H9 (cell line): ENCODE measurements around the gene BAG5. TPM values are rescaled to one million over a fixed set of nuclear protein-coding genes. Genes with fewer than 3 reads are reported as not detected.

Experiments used
- DNase-seq: peaks from one replicate; pipeline ENCODE4 v3.0.0-alpha.2; 2017
- H2AFZ ChIP-seq: one replicate; pipeline ENCODE4 v1.6.1; 2013; ENCODE audit warnings: mild to moderate bottlenecking, low read length, control low read depth, moderate library complexity
- H2AK5ac ChIP-seq: 2 replicates; pipeline ENCODE4 v1.6.1; 2013; ENCODE audit warnings: low read length, control low read depth, mixed read lengths; ENCODE audit not compliant: insufficient read length
- H2BK120ac ChIP-seq: one replicate; pipeline ENCODE4 v1.6.1; 2013; ENCODE audit warnings: low read depth, mild to moderate bottlenecking, low read length, control low read depth, inconsistent platforms; ENCODE audit not compliant: poor library complexity, severe bottlenecking
- H2BK12ac ChIP-seq: 2 replicates; pipeline ENCODE4 v1.6.1; 2013; ENCODE audit warnings: low read length, control low read depth, mixed read lengths, low read depth; ENCODE audit not compliant: insufficient read length
- H2BK15ac ChIP-seq: 2 replicates; pipeline ENCODE4 v1.6.1; 2013; ENCODE audit warnings: low read depth, low read length, control low read depth
- H2BK20ac ChIP-seq: one replicate; pipeline ENCODE4 v1.6.1; 2013; ENCODE audit warnings: low read depth, mild to moderate bottlenecking, low read length, control low read depth, inconsistent platforms; ENCODE audit not compliant: poor library complexity, severe bottlenecking
- H2BK5ac ChIP-seq: 2 replicates; pipeline ENCODE4 v1.6.1; 2013; ENCODE audit warnings: low read length, control low read depth, mixed read lengths; ENCODE audit not compliant: insufficient read length
- H3K14ac ChIP-seq: 2 replicates; pipeline ENCODE4 v1.6.1; 2013; ENCODE audit warnings: low read length, control low read depth; ENCODE audit not compliant: insufficient read depth
- H3K18ac ChIP-seq: 2 replicates; pipeline ENCODE4 v1.6.1; 2013; ENCODE audit warnings: low read depth, mild to moderate bottlenecking, mixed read lengths, low read length, control low read depth; ENCODE audit not compliant: insufficient read length
- H3K23ac ChIP-seq: 2 replicates; pipeline ENCODE4 v1.6.1; 2013; ENCODE audit warnings: low read length, control low read depth, mixed read lengths, low read depth; ENCODE audit not compliant: insufficient read length
- H3K23me2 ChIP-seq: 2 replicates; pipeline ENCODE4 v1.6.1; 2013; ENCODE audit warnings: low read depth, mild to moderate bottlenecking, mixed read lengths, low read length, control low read depth; ENCODE audit not compliant: insufficient read length, poor library complexity, severe bottlenecking
- H3K27ac ChIP-seq: 2 replicates; pipeline ENCODE4 v1.5.1; 2013; ENCODE audit warnings: low read length, control low read depth, mixed read lengths, low read depth; ENCODE audit not compliant: insufficient read length
- H3K27me3 ChIP-seq: 2 replicates; pipeline ENCODE4 v1.6.1; 2013; ENCODE audit warnings: low read length, control low read depth, inconsistent platforms; ENCODE audit not compliant: insufficient read depth
- H3K4ac ChIP-seq: 2 replicates; pipeline ENCODE4 v1.6.1; 2013; ENCODE audit warnings: low read depth, mild to moderate bottlenecking, control low read depth, inconsistent platforms, low read length, moderate library complexity
- H3K4me1 ChIP-seq: 2 replicates; pipeline ENCODE4 v1.6.1; 2013; ENCODE audit warnings: low read length, control low read depth, inconsistent platforms; ENCODE audit not compliant: insufficient read depth
- H3K4me2 ChIP-seq: 2 replicates; pipeline ENCODE4 v1.6.1; 2013; ENCODE audit warnings: low read length, control low read depth, mixed read lengths; ENCODE audit not compliant: insufficient read length, insufficient read depth
- H3K56ac ChIP-seq: 2 replicates; pipeline ENCODE4 v1.6.1; 2013; ENCODE audit warnings: low read depth, mild to moderate bottlenecking, mixed read lengths, low read length, control low read depth; ENCODE audit not compliant: insufficient read length
- H3K79me1 ChIP-seq: 2 replicates; pipeline ENCODE4 v1.6.1; 2013; ENCODE audit warnings: low read depth, mild to moderate bottlenecking, moderate library complexity, low read length, control low read depth, inconsistent platforms; ENCODE audit not compliant: insufficient read depth, poor library complexity, severe bottlenecking
- H3K79me2 ChIP-seq: 2 replicates; pipeline ENCODE4 v1.6.1; 2013; ENCODE audit warnings: low read length, control low read depth, inconsistent platforms; ENCODE audit not compliant: insufficient read depth
- H3K9ac ChIP-seq: 2 replicates; pipeline ENCODE4 v1.6.1; 2013; ENCODE audit warnings: low read length, control low read depth, mixed read lengths; ENCODE audit not compliant: insufficient read length; ENCODE audit errors: extremely low read depth
- H3K9me3 ChIP-seq: one replicate; pipeline ENCODE4 v1.6.1; 2013; ENCODE audit warnings: low read depth, low read length, inconsistent platforms; ENCODE audit not compliant: control insufficient read depth
- H3T11ph ChIP-seq: one replicate; pipeline ENCODE4 v1.6.1; 2013; ENCODE audit warnings: mild to moderate bottlenecking, low read length, control low read depth, inconsistent platforms
- H4K20me1 ChIP-seq: one replicate; pipeline ENCODE4 v1.6.1; 2013; ENCODE audit not compliant: control insufficient read depth, insufficient read length, insufficient read depth
- H4K5ac ChIP-seq: 2 replicates; pipeline ENCODE4 v1.6.1; 2013; ENCODE audit warnings: low read depth, mild to moderate bottlenecking, mixed read lengths, low read length, control low read depth; ENCODE audit not compliant: insufficient read length
- H4K8ac ChIP-seq: replicated peaks from 2 replicates; pipeline ENCODE4 v1.6.1; 2013; ENCODE audit warnings: low read length, control low read depth, mixed read lengths, low read depth; ENCODE audit not compliant: insufficient read length
- H4K91ac ChIP-seq: 2 replicates; pipeline ENCODE4 v1.6.1; 2013; ENCODE audit warnings: low read depth, mild to moderate bottlenecking, moderate library complexity, mixed read lengths, low read length, control low read depth; ENCODE audit not compliant: insufficient read length
- H3K27ac Mint-ChIP-seq, 3 experiments: 2 replicates in 2 of 3; 3 replicates in 1 of 3; pipeline ENCODE4 v1.8.0; 2020 to 2021; ENCODE audit warnings: mixed read lengths in 3 of 3, mild to moderate bottlenecking in 1 of 3, moderate library complexity in 1 of 3
- H3K27me3 Mint-ChIP-seq: 2 replicates; pipeline ENCODE4 v1.8.0; 2021; ENCODE audit warnings: low read depth, mild to moderate bottlenecking, moderate library complexity, mixed read lengths
- H3K36me3 Mint-ChIP-seq, 3 experiments: 2 replicates in 2 of 3; 3 replicates in 1 of 3; pipeline ENCODE4 v1.8.0; 2020 to 2021; ENCODE audit warnings: low read depth in 3 of 3, mixed read lengths in 3 of 3; ENCODE audit not compliant: insufficient read depth in 1 of 3
- H3K4me1 Mint-ChIP-seq, 2 experiments: 2 replicates each; pipeline ENCODE4 v1.8.0; 2020; ENCODE audit warnings: mixed read lengths in 2 of 2
- H3K4me3 Mint-ChIP-seq, 2 experiments: 2 replicates in 1 of 2; 3 replicates in 1 of 2; pipeline ENCODE4 v1.8.0; 2020 to 2021; ENCODE audit warnings: mild to moderate bottlenecking in 2 of 2, mixed read lengths in 2 of 2, moderate library complexity in 1 of 2
- H3K9me3 Mint-ChIP-seq, 2 experiments: 2 replicates in 1 of 2; 3 replicates in 1 of 2; pipeline ENCODE4 v1.8.0; 2020; ENCODE audit warnings: mild to moderate bottlenecking in 2 of 2, mixed read lengths in 2 of 2, moderate library complexity in 1 of 2
- WGBS: extraction: QIAGEN DNeasy Blood & Tissue Kit; methylation state at CpG from one replicate; pipeline ENCODE4 v1.1.7; 2013; ENCODE audit warnings: missing lambda C conversion rate, low lambda C conversion rate, mixed read lengths; ENCODE audit not compliant: insufficient read length; ENCODE audit errors: extremely low coverage; 5-methylcytosine and 5-hydroxymethylcytosine counted together
- total RNA-seq: library from RNA; stranded (reverse); gene quantifications from 2 replicates; pipeline ENCODE4 v1.2.1, GENCODE V29; 2021
- TF ChIP-seq, protein P1 (sequence below): fragments of 200-600 bp; sonication (generic); conservative IDR thresholded peaks from 3 replicates; pipeline ENCODE4 v1.8.0; 2021; ENCODE audit warnings: antibody characterized with exemption, mild to moderate bottlenecking

Gene BAG5
- total RNA-seq, 1 experiment from 2014 or later: 38.0 TPM

DNA sequence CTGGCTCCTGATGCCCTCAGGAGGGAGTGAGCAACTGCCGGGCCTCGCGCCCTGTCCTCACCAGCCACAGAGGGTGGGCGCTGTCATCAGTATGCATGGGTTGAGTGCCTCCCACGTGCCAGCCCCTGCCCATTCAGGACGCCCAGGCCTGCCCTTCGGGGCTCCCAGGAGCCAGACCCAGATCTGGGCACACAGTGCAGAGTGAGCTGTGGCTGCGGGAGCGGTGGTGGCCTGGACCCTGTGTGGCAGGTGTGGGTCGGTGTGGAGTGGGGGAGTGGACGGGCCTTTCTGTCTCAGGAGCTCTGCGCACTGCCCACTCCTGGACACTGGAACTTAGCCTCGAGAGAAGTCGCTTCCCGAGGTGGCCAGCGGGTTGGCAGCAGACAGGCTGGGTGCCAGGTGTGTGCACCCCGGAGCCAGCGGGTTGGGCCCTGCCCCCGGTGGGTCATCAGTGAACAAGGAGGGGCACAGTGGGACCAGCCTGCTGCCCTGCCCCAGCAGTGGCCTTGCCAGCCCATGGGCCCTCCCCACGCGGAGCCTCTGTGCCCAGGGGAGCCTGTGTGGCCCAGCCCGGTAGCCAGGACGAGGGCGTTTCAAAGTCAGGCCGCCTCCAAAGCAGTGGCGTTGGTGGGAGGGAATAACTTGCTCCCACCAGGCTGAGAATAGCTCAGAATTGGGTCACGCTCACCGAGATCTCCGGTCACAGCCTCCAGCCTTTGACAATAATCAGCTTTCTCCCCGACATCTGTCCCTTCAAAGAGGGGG lies 24.0 kb downstream of the BAG5 start:
- H3K27ac Mint-ChIP-seq: no peak overlapping the region
- Histone ChIP-seq H4K91ac (no peak overlapping the region), H2BK120ac (no peak overlapping the region), H2BK12ac (no peak overlapping the region), H4K5ac (no peak overlapping the region), H3K56ac (no peak overlapping the region), H3K79me1 (no peaks in the 10 kb centered on the region), H3K79me2 (no peaks in the 10 kb centered on the region), H2BK5ac (no peak overlapping the region), H2AK5ac (no peak overlapping the region), H3K9me3 (no peaks in the 10 kb centered on the region), H3K27me3 (no peaks in the 10 kb centered on the region), H3K27ac (no peak overlapping the region), H3K23me2 (peaks cover 4% of the 10 kb centered on the region), H3K18ac (no peak overlapping the region), H2BK20ac (no peak overlapping the region), H4K20me1 (no peaks in the 10 kb centered on the region), H3T11ph (no peak overlapping the region), H3K23ac (no peak overlapping the region), H2AFZ (no peak overlapping the region), H3K4ac (no peak overlapping the region), H3K4me2 (no peak overlapping the region), H3K4me1 (no peaks in the 10 kb centered on the region; the same call in 1 of the 2 replicates), H3K9ac (no peak overlapping the region), H2BK15ac (no peak overlapping the region), H4K8ac (no peak overlapping the region), H3K14ac (no peak overlapping the region)
- peaks cover 15% of the 10 kb centered on the region for H3K27me3 Mint-ChIP-seq
- H3K9me3 Mint-ChIP-seq: no peaks in the 10 kb centered on the region
- no peak overlapping the region for H3K4me3 Mint-ChIP-seq
- H3K36me3 Mint-ChIP-seq: peaks cover 0 to 2% (median 0%) of the 10 kb centered on the region in 3 experiments; a peak in 1 of 7 replicates
- no CpG with 5 or more reads among the region's 30 CpGs for WGBS
- TF ChIP-seq, protein P1, sequence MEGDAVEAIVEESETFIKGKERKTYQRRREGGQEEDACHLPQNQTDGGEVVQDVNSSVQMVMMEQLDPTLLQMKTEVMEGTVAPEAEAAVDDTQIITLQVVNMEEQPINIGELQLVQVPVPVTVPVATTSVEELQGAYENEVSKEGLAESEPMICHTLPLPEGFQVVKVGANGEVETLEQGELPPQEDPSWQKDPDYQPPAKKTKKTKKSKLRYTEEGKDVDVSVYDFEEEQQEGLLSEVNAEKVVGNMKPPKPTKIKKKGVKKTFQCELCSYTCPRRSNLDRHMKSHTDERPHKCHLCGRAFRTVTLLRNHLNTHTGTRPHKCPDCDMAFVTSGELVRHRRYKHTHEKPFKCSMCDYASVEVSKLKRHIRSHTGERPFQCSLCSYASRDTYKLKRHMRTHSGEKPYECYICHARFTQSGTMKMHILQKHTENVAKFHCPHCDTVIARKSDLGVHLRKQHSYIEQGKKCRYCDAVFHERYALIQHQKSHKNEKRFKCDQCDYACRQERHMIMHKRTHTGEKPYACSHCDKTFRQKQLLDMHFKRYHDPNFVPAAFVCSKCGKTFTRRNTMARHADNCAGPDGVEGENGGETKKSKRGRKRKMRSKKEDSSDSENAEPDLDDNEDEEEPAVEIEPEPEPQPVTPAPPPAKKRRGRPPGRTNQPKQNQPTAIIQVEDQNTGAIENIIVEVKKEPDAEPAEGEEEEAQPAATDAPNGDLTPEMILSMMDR: no peak
- no peak for DNase-seq
- peaks cover 8 to 23% of the 10 kb centered on the region in 2 experiments for H3K4me1 Mint-ChIP-seq
